Measurements from ENCODE around the gene TMIGD1. TPM values are rescaled to one million over a fixed set of nuclear protein-coding genes. Genes with fewer than 3 reads are reported as not detected.

The TMIGD1 gene
- total RNA-seq, 1 donor from 2014 or later: not detected

- Mint-ChIP-seq H3K4me3 (ENCODE audit: low read depth) (peak overlapping the region; percentile 86), H3K27ac (peak overlapping the region; percentile 6), H3K9me3 (ENCODE audit: low read depth) (no peaks in the 10 kb centered on the region), H3K36me3 (ENCODE audit: insufficient read depth) (no peaks in the 10 kb centered on the region), H3K27me3 (no peaks in the 10 kb centered on the region), H3K4me1 (ENCODE audit: low read depth) (peaks cover 49% of the 10 kb centered on the region)
- TF ChIP-seq, protein P1, sequence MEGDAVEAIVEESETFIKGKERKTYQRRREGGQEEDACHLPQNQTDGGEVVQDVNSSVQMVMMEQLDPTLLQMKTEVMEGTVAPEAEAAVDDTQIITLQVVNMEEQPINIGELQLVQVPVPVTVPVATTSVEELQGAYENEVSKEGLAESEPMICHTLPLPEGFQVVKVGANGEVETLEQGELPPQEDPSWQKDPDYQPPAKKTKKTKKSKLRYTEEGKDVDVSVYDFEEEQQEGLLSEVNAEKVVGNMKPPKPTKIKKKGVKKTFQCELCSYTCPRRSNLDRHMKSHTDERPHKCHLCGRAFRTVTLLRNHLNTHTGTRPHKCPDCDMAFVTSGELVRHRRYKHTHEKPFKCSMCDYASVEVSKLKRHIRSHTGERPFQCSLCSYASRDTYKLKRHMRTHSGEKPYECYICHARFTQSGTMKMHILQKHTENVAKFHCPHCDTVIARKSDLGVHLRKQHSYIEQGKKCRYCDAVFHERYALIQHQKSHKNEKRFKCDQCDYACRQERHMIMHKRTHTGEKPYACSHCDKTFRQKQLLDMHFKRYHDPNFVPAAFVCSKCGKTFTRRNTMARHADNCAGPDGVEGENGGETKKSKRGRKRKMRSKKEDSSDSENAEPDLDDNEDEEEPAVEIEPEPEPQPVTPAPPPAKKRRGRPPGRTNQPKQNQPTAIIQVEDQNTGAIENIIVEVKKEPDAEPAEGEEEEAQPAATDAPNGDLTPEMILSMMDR (IDR thresholded peaks at IDR 0.05; ENCODE audit: unreplicated experiment): no peak
- DNase-seq (ENCODE audit: low spot score, unreplicated experiment): no peak
Measured at GRCh38 chr17:30379303-30379902, 45.5 kb upstream of the TMIGD1 start.

GRCh38 chr17:30378825-30379302 is 45.0 kb upstream of the TMIGD1 start, which contains the start of gene CPD:
CPD (plus strand) TSS chr17:30378927; CDS start chr17:30378981, 54 bp downstream.
- Mint-ChIP-seq H3K27ac (peak within 1 kb of the TSS; percentile 79), H3K4me3 (ENCODE audit: low read depth) (peak within 1 kb of the TSS; percentile 86), H3K4me1 (ENCODE audit: low read depth) (peaks cover 49% of the 10 kb centered on the region), H3K27me3 (no peaks in the 10 kb centered on the region), H3K9me3 (ENCODE audit: low read depth) (no peaks in the 10 kb centered on the region), H3K36me3 (ENCODE audit: insufficient read depth) (no peaks in the 10 kb centered on the region)
- peak; percentile 98 for DNase-seq (ENCODE audit: low spot score, unreplicated experiment)
- TF ChIP-seq, protein P1 (IDR thresholded peaks at IDR 0.05; ENCODE audit: unreplicated experiment): no peak

- no peaks in the 10 kb centered on the region for H3K36me3 Mint-ChIP-seq (ENCODE audit: insufficient read depth)
- peak overlapping the region; percentile 79 for H3K27ac Mint-ChIP-seq
- DNase-seq (ENCODE audit: low spot score, unreplicated experiment): no peak
- no peaks in the 10 kb centered on the region for H3K9me3 Mint-ChIP-seq (ENCODE audit: low read depth)
- H3K4me1 Mint-ChIP-seq (ENCODE audit: low read depth): peaks cover 46% of the 10 kb centered on the region
- TF ChIP-seq, protein P1 (IDR thresholded peaks at IDR 0.05; ENCODE audit: unreplicated experiment): no peak
- peak overlapping the region; percentile 79 for H3K4me3 Mint-ChIP-seq (ENCODE audit: low read depth)
- H3K27me3 Mint-ChIP-seq: peaks cover 1% of the 10 kb centered on the region
Measured at GRCh38 chr17:30378241-30378824, 44.5 kb upstream of the TMIGD1 start.

GRCh38 chr17:30377574-30378240 is 43.9 kb upstream of the TMIGD1 start:
- peaks cover 4% of the 10 kb centered on the region for H3K27me3 Mint-ChIP-seq
- peak overlapping the region; percentile 79 for H3K4me3 Mint-ChIP-seq (ENCODE audit: low read depth)
- no peaks in the 10 kb centered on the region for H3K9me3 Mint-ChIP-seq (ENCODE audit: low read depth)
- no peaks in the 10 kb centered on the region for H3K36me3 Mint-ChIP-seq (ENCODE audit: insufficient read depth)
- peak overlapping the region; percentile 81 for H3K27ac Mint-ChIP-seq
- no peak for DNase-seq (ENCODE audit: low spot score, unreplicated experiment)
- H3K4me1 Mint-ChIP-seq (ENCODE audit: low read depth): peaks cover 42% of the 10 kb centered on the region
- TF ChIP-seq, protein P1 (IDR thresholded peaks at IDR 0.05; ENCODE audit: unreplicated experiment): no peak

- Mint-ChIP-seq H3K4me1 (ENCODE audit: low read depth) (peaks cover 37% of the 10 kb centered on the region), H3K9me3 (ENCODE audit: low read depth) (no peaks in the 10 kb centered on the region), H3K27ac (peak overlapping the region; percentile 81), H3K27me3 (peaks cover 4% of the 10 kb centered on the region), H3K36me3 (ENCODE audit: insufficient read depth) (no peaks in the 10 kb centered on the region), H3K4me3 (ENCODE audit: low read depth) (peak overlapping the region; percentile 25)
- TF ChIP-seq, protein P1 (IDR thresholded peaks at IDR 0.05; ENCODE audit: unreplicated experiment): no peak
- DNase-seq (ENCODE audit: low spot score, unreplicated experiment): no peak
Measured at GRCh38 chr17:30376621-30377452, 43.0 kb upstream of the TMIGD1 start.
